OCI-LY7 (cell line): ENCODE data around the gene CIROP.

Source experiments
- EZH2phosphoT487 ChIP-seq: fragments of 200-600 bp; sonication (generic); IDR thresholded peaks from 2 replicates; pipeline ENCODE4 v1.6.1; 2018; ENCODE audit warnings: low read depth, borderline replicate concordance, mild to moderate bottlenecking, mixed run types, antibody characterized with exemption, low read length, moderate library complexity, mixed read lengths
- TF ChIP-seq, protein P1 (sequence below): fragments of 200-600 bp; sonication (generic); conservative IDR thresholded peaks from 2 replicates; pipeline ENCODE4 v1.5.1; 2014; ENCODE audit warnings: mild to moderate bottlenecking, antibody characterized with exemption, low read length, moderate library complexity, mixed read lengths

- TF ChIP-seq, protein P1, sequence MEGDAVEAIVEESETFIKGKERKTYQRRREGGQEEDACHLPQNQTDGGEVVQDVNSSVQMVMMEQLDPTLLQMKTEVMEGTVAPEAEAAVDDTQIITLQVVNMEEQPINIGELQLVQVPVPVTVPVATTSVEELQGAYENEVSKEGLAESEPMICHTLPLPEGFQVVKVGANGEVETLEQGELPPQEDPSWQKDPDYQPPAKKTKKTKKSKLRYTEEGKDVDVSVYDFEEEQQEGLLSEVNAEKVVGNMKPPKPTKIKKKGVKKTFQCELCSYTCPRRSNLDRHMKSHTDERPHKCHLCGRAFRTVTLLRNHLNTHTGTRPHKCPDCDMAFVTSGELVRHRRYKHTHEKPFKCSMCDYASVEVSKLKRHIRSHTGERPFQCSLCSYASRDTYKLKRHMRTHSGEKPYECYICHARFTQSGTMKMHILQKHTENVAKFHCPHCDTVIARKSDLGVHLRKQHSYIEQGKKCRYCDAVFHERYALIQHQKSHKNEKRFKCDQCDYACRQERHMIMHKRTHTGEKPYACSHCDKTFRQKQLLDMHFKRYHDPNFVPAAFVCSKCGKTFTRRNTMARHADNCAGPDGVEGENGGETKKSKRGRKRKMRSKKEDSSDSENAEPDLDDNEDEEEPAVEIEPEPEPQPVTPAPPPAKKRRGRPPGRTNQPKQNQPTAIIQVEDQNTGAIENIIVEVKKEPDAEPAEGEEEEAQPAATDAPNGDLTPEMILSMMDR: no peak
- no peak for TF ChIP-seq EZH2phosphoT487
Observed at GRCh38 chr14:23071244-23071920, 33.4 kb downstream of the CIROP start.
